Cerebellar cortex (tissue), 1 donor: Measurements from ENCODE around the gene LRCOL1.
A peak's percentile ranks its signal among the peaks of the same experiment; 100 is the strongest.

Experiments used
- DNase-seq: peaks from one replicate; pipeline ENCODE4 v3.0.0-alpha.2; 2015; ENCODE audit warnings: low spot score

LRCOL1 gene

GRCh38 chr12:132610051-132610759 is at the start of gene LRCOL1:
LRCOL1 (minus strand) TSS chr12:132610582; CDS start chr12:132606251, 4,331 bp downstream.
- DNase-seq, result no peak

GRCh38 chr12:132660052-132660451 is 49.7 kb upstream of the LRCOL1 start:
- DNase-seq, result no peak

GRCh38 chr12:132659146-132659545 is 48.8 kb upstream of the LRCOL1 start:
- DNase-seq, result peak; percentile 80

- DNase-seq, result no peak
Measured at GRCh38 chr12:132658149-132658894, 47.9 kb upstream of the LRCOL1 start.

- no peak for DNase-seq
Measured at GRCh38 chr12:132657004-132657727, 46.8 kb upstream of the LRCOL1 start.

GRCh38 chr12:132653567-132654290 is 43.3 kb upstream of the LRCOL1 start:
- no peak for DNase-seq

GRCh38 chr12:132651444-132652100 is 41.2 kb upstream of the LRCOL1 start:
- no peak for DNase-seq

- DNase-seq, result no peak
Measured at GRCh38 chr12:132649226-132649945, 39.0 kb upstream of the LRCOL1 start.

GRCh38 chr12:132648616-132649225 is 38.3 kb upstream of the LRCOL1 start:
- DNase-seq, result no peak

- DNase-seq, result no peak
Measured at GRCh38 chr12:132647858-132648257, 37.5 kb upstream of the LRCOL1 start.

GRCh38 chr12:132646850-132647249 is 36.5 kb upstream of the LRCOL1 start:
- DNase-seq, result no peak

- no peak for DNase-seq
Measured at GRCh38 chr12:132642846-132643835, 32.8 kb upstream of the LRCOL1 start.

- DNase-seq, result no peak
Measured at GRCh38 chr12:132641811-132642650, 31.6 kb upstream of the LRCOL1 start.

GRCh38 chr12:132640936-132641335 is 30.6 kb upstream of the LRCOL1 start:
- DNase-seq, result no peak

- DNase-seq, result no peak
Measured at GRCh38 chr12:132639956-132640520, 29.7 kb upstream of the LRCOL1 start.

GRCh38 chr12:132638541-132639408 is 28.4 kb upstream of the LRCOL1 start:
- peak; percentile 39 for DNase-seq

- DNase-seq, result no peak
Measured at GRCh38 chr12:132637811-132638210, 27.4 kb upstream of the LRCOL1 start.
